Stimulated activated CD4-positive, alpha-beta T cell treated with anti-CD3 and anti-CD28 coated beads, Interleukin-1b, Interleukin-23, amount 100 ng/mL, for 48 hours (primary cell): Measurements from ENCODE around the gene ROBO1.

ENCODE experiments used
- DNase-seq: peaks from one replicate; pipeline ENCODE4 v3.0.0-alpha.2; 2020

The ROBO1 gene

GRCh38 chr3:79148786-79149185 lies 619.0 kb downstream of the ROBO1 start:
- no peak for DNase-seq

- no peak for DNase-seq
Measured at GRCh38 chr3:79146024-79146423, 621.8 kb downstream of the ROBO1 start.

DNA sequence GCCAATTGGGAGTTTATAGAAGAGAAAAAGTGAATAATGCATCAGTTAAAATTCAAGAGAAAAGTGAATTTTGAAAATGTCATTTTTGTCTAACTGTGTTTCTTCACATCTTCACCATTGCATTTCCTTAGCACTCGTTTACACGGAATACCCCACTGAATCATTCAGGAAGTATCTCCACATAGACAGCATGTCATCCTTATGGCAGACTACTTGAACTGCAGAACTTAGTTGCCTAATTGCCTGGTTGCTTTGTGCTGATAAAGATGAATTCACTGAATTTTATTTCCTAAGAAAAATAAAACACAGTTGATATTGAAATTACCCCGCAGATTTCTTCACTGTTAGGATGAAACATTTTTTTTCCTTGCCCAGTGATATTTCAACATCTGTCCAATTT lies 627.1 kb downstream of the ROBO1 start:
- DNase-seq, result no peak

GRCh38 chr3:79139395-79140068 lies 628.3 kb downstream of the ROBO1 start:
- no peak for DNase-seq

DNA sequence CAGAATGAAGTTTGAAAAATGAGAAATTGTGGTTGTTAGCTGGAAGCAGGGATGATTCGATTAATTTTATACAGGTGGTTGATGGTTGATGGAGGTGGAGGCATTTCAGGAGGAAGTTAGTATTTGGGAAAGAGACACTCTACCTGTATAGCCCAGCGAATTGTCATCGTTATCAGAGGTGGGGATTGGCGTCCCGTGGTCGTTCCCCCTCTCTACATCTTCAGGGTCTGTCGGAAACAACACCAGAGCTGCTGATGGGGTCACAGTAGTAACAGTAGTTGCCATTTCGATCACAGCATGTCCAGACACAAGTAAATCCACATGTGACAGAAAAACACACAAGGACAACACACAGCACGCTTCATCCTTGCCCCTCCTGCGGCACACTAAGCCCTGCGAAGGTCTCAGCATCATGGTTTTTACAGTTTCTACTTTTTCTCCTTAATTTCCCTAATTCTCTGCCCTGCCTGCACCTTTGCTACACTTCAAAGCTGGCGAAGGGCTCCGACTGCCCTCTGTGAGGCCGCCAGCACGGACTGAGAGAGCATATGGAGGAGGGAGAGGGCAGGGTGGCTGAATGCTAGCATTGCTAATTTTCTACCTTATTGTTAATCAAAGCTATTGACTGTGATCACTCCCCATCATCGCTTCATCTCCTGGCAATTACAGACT lies 642.3 kb downstream of the ROBO1 start:
- no peak for DNase-seq

DNA sequence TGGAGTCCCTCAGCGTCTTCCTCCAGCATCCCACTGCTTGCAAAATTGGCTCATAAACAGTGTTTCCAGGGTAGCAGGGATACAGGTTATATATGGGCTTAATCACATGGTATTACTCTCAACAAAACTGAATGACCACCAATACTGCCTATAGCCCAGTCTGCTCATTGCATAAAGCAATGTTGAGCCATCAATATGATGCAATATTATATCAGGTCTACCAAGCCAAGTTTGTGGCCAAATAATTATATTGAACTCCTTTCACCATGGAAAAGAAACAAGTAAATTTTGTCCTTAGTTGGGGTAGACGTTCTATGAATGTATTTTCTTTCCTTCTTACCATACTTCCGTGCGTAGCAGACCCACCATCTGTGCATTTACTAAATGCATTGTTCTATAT lies 652.3 kb downstream of the ROBO1 start:
- no peak for DNase-seq

GRCh38 chr3:79113876-79114275 lies 653.9 kb downstream of the ROBO1 start:
- no peak for DNase-seq

DNA sequence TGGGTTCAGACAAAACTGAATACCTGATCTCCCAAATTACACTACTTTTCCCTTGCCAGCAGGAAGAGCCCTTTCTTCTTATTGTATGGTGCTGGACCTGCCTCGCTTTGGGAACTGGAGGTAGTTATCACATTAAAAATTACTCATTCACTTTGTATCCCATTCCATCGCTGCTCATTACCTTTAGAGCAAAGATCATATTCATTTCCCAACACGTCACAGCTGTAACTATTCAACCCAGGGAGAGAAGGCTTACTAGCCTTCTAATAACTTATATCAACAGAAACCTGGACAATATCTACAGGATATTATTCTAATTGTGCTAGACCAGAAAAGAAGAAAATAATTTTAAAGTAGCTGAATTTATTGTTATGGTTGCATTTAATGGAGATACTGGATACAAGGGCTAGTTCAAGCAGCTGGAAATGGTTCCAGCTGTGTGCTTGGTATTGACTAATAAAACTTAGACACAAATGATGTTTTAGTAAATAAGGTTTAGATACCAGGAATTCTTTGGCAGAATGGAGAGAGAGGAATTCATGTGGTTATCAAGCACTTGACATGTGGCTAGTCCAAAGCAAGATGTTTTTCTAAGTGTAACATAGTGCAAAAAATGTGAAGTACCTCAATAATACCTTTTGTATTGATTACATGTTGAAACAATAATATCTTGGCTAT lies 656.3 kb downstream of the ROBO1 start:
- no peak for DNase-seq

DNA sequence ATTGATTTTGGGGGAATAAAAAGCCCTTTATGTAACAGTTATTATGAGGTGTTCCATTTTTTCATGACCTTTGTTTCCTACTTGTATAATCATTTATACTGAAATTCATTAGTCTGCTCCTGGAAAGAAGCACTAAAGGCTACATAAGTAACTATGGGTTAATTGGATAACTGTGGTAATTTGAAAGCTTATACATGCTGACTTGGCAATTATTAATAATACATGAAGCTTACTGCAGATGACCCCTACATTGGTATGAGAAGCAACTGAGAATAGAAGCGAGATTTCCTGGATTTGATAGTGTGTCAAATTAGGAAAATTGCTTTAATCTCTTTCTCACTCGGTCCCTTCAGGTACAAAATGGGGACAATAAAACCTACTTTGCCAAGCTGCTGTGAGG lies 658.0 kb downstream of the ROBO1 start:
- DNase-seq, result no peak

DNA sequence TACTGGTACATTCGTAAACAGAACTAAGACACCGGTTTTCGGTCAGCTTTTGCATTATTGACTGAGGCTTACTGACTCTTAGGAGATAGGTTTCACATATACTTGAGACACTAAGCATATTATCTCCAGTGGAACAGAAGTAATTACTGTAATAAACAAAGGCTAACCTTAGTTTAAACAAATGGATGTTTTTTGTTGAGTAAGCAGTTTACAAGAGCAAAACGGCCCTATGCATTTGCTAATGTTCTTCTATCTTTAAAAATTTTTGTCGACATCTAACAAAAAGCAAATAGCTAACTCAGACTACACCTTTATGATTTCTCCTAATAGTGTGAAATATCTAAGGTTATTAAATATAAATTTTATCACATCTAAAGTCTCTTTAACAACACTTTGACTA lies 664.5 kb downstream of the ROBO1 start:
- DNase-seq, result no peak

DNA sequence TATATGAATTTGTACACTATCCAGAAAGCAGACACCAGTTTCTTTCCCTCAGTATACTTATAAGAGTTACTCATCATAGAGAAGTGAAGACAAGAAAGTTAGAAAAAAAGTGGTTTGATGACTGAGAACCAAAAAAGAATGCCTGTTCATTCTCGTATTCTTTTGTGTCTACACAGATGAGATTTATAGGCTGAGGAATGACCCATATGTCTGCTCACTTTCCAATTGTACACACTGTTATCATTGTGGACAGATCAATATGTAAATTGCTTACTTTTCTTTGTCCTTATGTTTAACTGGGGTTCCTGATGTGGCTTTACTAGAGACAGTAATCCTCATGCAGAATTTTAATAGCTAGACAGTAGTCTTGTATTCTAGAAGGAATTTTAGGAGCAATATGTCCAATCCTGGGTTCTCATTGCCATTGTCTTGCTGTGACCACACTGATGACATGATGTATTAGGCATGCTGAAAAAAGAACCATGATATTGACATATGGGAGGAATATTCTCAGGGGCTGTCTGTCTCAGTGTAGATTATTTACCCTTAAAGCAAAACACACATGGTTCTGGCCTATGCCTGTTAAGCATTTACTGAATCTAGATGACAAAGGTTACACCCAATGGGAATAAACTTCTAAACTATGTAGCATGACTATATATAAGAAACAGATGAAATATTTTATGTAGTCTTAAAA lies 669.7 kb downstream of the ROBO1 start:
- DNase-seq, result no peak

DNA sequence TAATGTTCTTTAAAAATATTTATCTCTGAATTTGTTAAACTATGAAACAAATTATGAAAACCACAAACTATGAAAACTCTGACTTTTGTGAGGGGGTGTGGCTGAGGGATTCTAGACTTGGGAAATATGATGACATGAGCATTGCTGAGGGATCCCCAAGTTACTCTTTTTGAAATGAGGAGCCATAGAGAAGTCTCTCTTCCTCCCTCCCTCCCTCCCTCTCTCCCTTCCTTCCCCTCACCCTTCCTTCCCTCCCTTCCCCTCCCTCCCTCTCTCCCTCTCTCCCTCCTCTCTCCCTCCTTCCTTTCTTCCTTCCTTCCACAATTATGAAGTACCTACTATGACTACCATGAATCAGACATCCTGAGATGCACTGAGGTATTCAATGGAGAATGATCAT lies 673.1 kb downstream of the ROBO1 start:
- no peak for DNase-seq

DNA sequence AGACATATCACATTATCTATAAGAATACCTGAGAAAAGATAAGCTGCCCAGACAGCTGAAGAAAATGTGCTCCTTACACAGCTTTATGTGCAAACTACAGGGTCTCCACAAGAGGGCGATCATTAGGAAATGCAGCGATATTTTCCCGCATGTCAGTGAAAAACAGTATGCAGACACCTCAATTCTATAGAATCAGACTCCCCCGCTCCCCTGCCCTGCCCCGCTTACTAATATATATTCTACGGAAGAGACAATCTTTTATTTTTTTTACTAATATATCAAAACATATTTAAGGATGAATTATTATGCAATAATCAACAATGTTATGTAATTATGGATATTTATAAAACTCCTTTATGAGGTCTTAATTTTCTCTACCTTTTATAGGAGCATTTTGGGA lies 681.3 kb downstream of the ROBO1 start:
- peak; percentile 12 for DNase-seq

DNA sequence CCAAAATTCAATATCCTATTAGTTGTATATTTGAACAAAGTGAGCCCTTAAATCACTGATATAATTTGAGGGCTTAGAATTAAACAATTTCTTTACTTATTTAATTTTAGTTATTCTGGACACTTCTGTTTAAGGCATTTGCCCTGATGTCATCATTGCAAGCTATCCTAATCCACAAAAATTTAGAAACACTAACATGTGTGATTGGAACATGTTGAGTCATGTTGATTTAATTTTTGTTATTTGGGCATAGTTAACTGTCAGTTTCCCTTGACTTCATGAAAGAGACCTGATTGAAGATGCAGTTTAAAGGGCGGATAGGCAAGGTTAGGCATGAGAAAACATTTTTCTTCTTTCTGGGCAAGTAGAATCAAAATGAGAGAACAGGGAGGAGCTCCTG lies 682.6 kb downstream of the ROBO1 start:
- no peak for DNase-seq

DNA sequence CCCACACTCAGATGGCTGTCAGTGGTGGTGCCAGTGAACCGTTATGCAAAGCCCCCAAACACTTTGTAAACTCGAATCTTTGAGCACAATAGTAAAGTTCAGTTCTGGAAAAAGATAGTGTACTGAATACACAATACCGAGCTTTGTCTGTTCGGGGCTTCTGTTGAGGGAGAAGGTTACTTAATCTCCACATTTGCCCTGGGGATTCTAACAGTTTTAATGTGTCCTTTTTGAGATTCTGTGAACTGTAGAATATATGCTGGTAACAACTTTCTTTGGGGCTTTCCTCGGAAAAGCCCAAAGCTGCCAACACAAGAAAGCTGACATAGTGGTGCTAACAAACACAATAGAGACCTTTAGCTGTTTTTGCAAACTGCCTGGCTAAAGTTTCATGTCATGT lies 686.5 kb downstream of the ROBO1 start:
- DNase-seq, result no peak

DNA sequence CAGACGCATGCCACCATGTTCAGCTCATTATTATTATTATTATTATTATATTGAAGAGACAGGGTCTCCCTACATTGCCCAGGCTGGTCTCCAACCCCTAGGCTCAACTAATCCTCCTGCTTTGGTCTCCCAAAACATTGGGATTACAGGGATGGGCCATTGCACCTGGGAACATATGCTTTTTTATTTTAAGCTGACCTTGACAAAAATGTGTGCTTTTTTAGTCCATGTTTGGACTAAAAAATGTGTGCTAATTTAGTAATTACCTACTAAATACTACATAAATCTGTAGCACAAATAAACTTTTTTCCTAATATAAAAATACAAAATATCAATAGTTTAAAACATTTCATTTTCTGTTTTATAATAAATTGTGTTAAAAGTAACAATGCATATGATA lies 693.2 kb downstream of the ROBO1 start:
- no peak for DNase-seq

GRCh38 chr3:79067734-79068133 lies 700.1 kb downstream of the ROBO1 start:
- no peak for DNase-seq

GRCh38 chr3:79066481-79066880 lies 701.3 kb downstream of the ROBO1 start:
- DNase-seq, result no peak

DNA sequence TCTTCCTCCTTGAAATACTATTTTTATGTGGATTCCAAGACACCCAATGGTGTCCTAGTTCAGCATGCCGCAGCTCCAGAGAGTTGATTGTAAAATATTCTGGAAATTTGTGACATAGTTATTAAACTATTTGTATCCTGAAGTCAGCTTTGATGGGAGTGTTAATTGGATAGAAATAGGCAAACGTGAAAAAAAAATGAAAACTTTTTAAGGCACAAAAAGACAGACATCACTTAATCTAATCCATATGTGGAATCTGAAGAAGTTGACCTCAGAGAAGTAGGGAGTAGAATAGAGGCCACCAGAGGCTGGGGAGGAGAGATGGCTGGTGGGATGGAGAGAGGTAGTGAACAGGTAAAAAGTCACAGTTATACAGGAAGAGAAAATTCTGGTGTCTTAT lies 704.2 kb downstream of the ROBO1 start:
- no peak for DNase-seq

- DNase-seq, result no peak
Measured at GRCh38 chr3:79057756-79058155, 710.0 kb downstream of the ROBO1 start.

- DNase-seq, result no peak
Measured at GRCh38 chr3:79056498-79056897, 711.3 kb downstream of the ROBO1 start.

- DNase-seq, result no peak
Measured at GRCh38 chr3:79052054-79052681, 715.6 kb downstream of the ROBO1 start.

DNA sequence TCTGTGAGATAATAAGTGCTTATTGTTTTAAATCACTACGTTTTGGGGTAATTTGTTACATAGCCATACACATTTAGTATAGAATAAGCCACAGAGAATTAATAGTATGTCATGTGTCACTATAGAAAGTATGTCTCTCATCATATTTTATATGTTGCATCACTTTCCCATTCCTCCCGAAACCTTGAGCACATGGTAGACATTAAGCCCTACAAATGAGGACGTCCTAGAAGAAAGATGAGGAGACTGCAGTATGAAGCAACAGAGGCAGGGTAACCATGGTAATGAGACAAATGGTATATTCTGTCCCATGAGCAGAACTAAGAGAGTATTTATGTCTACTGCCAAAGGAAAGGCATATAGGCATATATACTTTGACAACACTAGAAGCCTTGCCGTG lies 720.2 kb downstream of the ROBO1 start:
- no peak for DNase-seq
